Measurements from ENCODE around the gene SPEN. TPM values are rescaled to one million over a fixed set of nuclear protein-coding genes. Genes with fewer than 3 reads are reported as not detected.
"Not testable (repeated sequence)": the region's sequence is repeated elsewhere in the genome, so short reads cannot be mapped to it uniquely, and the experiment has no call there.

SPEN gene
- total and polyA plus RNA-seq, 2 of the 4 experiments (the other 2 are of a cell fraction): 7.6 to 15.8 TPM

GRCh38 chr1:15977947-15978346 is 130.4 kb downstream of the SPEN start:
- BruUV-seq (replicated peaks); CTCF ChIA-PET; H4K8ac ChIP-seq (ENCODE audit: low read depth in 2 of 2, low read length in 2 of 2); H3K4me1 ChIP-seq (ENCODE audit: control insufficient read depth, insufficient read depth, low read length); H3K56ac ChIP-seq (ENCODE audit: extremely low read depth, insufficient read depth, low read length); H2AK9ac ChIP-seq (replicated peaks; ENCODE audit: low read depth, low read length, poor library complexity); H3K18ac ChIP-seq (ENCODE audit: low read depth, low read length); H3K9me1 ChIP-seq (ENCODE audit: insufficient read depth, low read length); H2BK5ac ChIP-seq (ENCODE audit: low read depth, low read length, poor library complexity, severe bottlenecking); H3K27me3 ChIP-seq (ENCODE audit: control insufficient read depth, insufficient read depth, low read length); H3K23ac ChIP-seq (ENCODE audit: low read depth, low read length); DNase-seq; H2AK5ac ChIP-seq (ENCODE audit: low read depth, low read length); H3K14ac ChIP-seq (replicated peaks; ENCODE audit: low read depth, low read length); H4K91ac ChIP-seq (ENCODE audit: insufficient read depth, low read depth, low read length); H3K9me3 ChIP-seq (ENCODE audit: control insufficient read depth, insufficient read depth, low read length); H2BK15ac ChIP-seq (ENCODE audit: low read depth, low read length); H3K4me3 ChIP-seq (ENCODE audit: insufficient read depth, low read depth, low read length); intact Hi-C loops (cut with micrococcal nuclease); in situ Hi-C loops (cut with MboI; ENCODE audit: low sequenced_read_pairs); H2BK120ac ChIP-seq (ENCODE audit: low read depth, low read length); H3K27ac ChIP-seq (ENCODE audit: insufficient read depth, low read length); H3K4me2 ChIP-seq (ENCODE audit: low read depth, low read length); POLR2A ChIA-PET (ENCODE audit: unreplicated experiment); H3K36me3 ChIP-seq (ENCODE audit: control insufficient read depth, insufficient read depth, low read length); H2BK20ac ChIP-seq (ENCODE audit: low read depth, low read length); dilution Hi-C loops (cut with HindIII; ENCODE audit: low sequenced_read_pairs, unreplicated experiment); H2AFZ ChIP-seq (replicated peaks; ENCODE audit: low read length, poor library complexity); ATAC-seq (ENCODE audit: low read depth); H3K9ac ChIP-seq (ENCODE audit: low read depth, low read length); H3K4ac ChIP-seq (ENCODE audit: low read depth, low read length); H4K5ac ChIP-seq (ENCODE audit: low read depth, low read length): not testable (repeated sequence)
- Histone ChIP-seq H3K79me1 (ENCODE audit: low read depth in 1 of 2, low read length in 2 of 2) (peaks cover 11 to 25% of the 10 kb centered on the region in 2 experiments; a peak in 3 of 4 replicates), H4K20me1 (ENCODE audit: insufficient read depth, low read length) (peaks cover 17% of the 10 kb centered on the region)
- WGBS, 2 experiments (ENCODE audit: extremely low coverage in 2 of 2, insufficient read length in 1 of 2): no CpG with 5 or more reads among the region's 4 CpGs
